Measurements from ENCODE around the gene PCNX1.
"Not testable (repeated sequence)": the region's sequence is repeated elsewhere in the genome, so short reads cannot be mapped to it uniquely, and the experiment has no call there.

PCNX1 gene

GRCh38 chr14:71121001-71121400 lies 213.7 kb downstream of the PCNX1 start:
- DNase-seq (ENCODE audit: extremely low read depth, low read depth), result no peak
- TF ChIP-seq CTCF (IDR thresholded peaks at IDR 0.05; ENCODE audit: low read depth, low read length), result no peak

GRCh38 chr14:71121711-71122110 lies 214.5 kb downstream of the PCNX1 start:
- no peak for TF ChIP-seq CTCF (IDR thresholded peaks at IDR 0.05; ENCODE audit: low read depth, low read length)
- no peak for DNase-seq (ENCODE audit: extremely low read depth, low read depth)

- no peak for DNase-seq (ENCODE audit: extremely low read depth, low read depth)
- TF ChIP-seq CTCF (IDR thresholded peaks at IDR 0.05; ENCODE audit: low read depth, low read length), result no peak
These were observed 215.8 kb downstream of the PCNX1 start for GRCh38 chr14:71122866-71123565.

GRCh38 chr14:71123579-71124135 lies 216.4 kb downstream of the PCNX1 start:
- DNase-seq (ENCODE audit: extremely low read depth, low read depth), result no peak
- TF ChIP-seq CTCF (IDR thresholded peaks at IDR 0.05; ENCODE audit: low read depth, low read length), result no peak

GRCh38 chr14:71129716-71130490 lies 222.6 kb downstream of the PCNX1 start:
- not testable (repeated sequence) for DNase-seq (ENCODE audit: extremely low read depth, low read depth)

- TF ChIP-seq CTCF (IDR thresholded peaks at IDR 0.05; ENCODE audit: low read depth, low read length), result no peak
- no peak for DNase-seq (ENCODE audit: extremely low read depth, low read depth)
These were observed 223.4 kb downstream of the PCNX1 start for GRCh38 chr14:71130491-71131179.

- no peak for DNase-seq (ENCODE audit: extremely low read depth, low read depth)
- no peak for TF ChIP-seq CTCF (IDR thresholded peaks at IDR 0.05; ENCODE audit: low read depth, low read length)
These were observed 226.0 kb downstream of the PCNX1 start for GRCh38 chr14:71133296-71133695.

Measured in AG09319 (cell line).